ENCODE data around the gene ZBTB47. TPM values are rescaled to one million over a fixed set of nuclear protein-coding genes. Genes with fewer than 3 reads are reported as not detected.

ZBTB47 gene
- polyA plus RNA-seq, 1 donor from 2014 or later: 4.8 TPM

DNA sequence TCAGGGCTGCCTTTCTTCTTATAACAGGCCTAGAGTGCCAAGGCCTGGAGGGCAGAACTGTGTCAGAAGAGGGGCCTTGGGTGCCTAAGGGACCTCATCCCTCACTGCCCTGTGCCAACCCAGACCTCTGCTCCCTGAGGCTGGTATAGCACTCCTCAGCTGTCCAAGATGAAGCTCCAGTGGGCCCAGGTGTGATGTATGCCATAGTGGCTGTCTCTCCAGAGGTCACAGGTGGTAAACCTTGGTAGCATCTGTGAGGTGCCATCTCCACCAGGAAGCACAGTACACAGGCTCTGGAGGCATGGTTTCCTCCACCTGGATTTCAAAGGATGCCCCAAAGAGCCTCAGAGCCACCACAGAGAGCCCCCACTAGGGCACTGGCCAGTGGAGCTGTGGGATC lies 19.6 kb downstream of the ZBTB47 start:
- no peak overlapping the region for H3K9ac ChIP-seq (ENCODE audit: low read length)
- H2AFZ ChIP-seq (ENCODE audit: low read depth, low read length): no peak overlapping the region
- H3K9me3 ChIP-seq (ENCODE audit: low read length): no peaks in the 10 kb centered on the region
- no peaks in the 10 kb centered on the region for H3K79me2 ChIP-seq (replicated peaks; ENCODE audit: insufficient read depth, low read length)
- no peak overlapping the region for H3K4me3 ChIP-seq (ENCODE audit: low read length)
- H3K4me2 ChIP-seq (ENCODE audit: low read length): no peak overlapping the region
- TF ChIP-seq RAD21 (conservative IDR thresholded peaks at IDR 0.05): no peak
- TF ChIP-seq POLR2AphosphoS5 (IDR thresholded peaks at IDR 0.05): no peak
- TF ChIP-seq MXI1 (conservative IDR thresholded peaks at IDR 0.05; ENCODE audit: poor library complexity, severe bottlenecking): no peak
- TF ChIP-seq, protein P1, sequence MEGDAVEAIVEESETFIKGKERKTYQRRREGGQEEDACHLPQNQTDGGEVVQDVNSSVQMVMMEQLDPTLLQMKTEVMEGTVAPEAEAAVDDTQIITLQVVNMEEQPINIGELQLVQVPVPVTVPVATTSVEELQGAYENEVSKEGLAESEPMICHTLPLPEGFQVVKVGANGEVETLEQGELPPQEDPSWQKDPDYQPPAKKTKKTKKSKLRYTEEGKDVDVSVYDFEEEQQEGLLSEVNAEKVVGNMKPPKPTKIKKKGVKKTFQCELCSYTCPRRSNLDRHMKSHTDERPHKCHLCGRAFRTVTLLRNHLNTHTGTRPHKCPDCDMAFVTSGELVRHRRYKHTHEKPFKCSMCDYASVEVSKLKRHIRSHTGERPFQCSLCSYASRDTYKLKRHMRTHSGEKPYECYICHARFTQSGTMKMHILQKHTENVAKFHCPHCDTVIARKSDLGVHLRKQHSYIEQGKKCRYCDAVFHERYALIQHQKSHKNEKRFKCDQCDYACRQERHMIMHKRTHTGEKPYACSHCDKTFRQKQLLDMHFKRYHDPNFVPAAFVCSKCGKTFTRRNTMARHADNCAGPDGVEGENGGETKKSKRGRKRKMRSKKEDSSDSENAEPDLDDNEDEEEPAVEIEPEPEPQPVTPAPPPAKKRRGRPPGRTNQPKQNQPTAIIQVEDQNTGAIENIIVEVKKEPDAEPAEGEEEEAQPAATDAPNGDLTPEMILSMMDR (IDR thresholded peaks at IDR 0.05; ENCODE audit: poor library complexity, severe bottlenecking): no peak
- no peak for TF ChIP-seq EP300 (conservative IDR thresholded peaks at IDR 0.05; ENCODE audit: poor library complexity, severe bottlenecking)
- no peak for TF ChIP-seq SMC3 (conservative IDR thresholded peaks at IDR 0.05; ENCODE audit: poor library complexity)
- no peak for TF ChIP-seq TAF1 (IDR thresholded peaks at IDR 0.05; ENCODE audit: low read depth)
- no peak for TF ChIP-seq EZH2 (IDR thresholded peaks at IDR 0.05; ENCODE audit: borderline replicate concordance, insufficient read depth, low read length, poor library complexity, severe bottlenecking)
- H3F3A ChIP-seq (ENCODE audit: insufficient read depth, low read length, poor library complexity, severe bottlenecking): no peaks in the 10 kb centered on the region
- no peaks in the 10 kb centered on the region for H3K27me3 ChIP-seq (ENCODE audit: insufficient read depth, low read depth, low read length)
- H3K36me3 ChIP-seq (ENCODE audit: insufficient read depth, low read length): no peaks in the 10 kb centered on the region
- H4K20me1 ChIP-seq (ENCODE audit: insufficient read depth): no peaks in the 10 kb centered on the region
- H3K27ac ChIP-seq (ENCODE audit: low read length): no peak overlapping the region
- no peaks in the 10 kb centered on the region for H3K9me2 ChIP-seq (ENCODE audit: insufficient read depth, low read length)

DNA sequence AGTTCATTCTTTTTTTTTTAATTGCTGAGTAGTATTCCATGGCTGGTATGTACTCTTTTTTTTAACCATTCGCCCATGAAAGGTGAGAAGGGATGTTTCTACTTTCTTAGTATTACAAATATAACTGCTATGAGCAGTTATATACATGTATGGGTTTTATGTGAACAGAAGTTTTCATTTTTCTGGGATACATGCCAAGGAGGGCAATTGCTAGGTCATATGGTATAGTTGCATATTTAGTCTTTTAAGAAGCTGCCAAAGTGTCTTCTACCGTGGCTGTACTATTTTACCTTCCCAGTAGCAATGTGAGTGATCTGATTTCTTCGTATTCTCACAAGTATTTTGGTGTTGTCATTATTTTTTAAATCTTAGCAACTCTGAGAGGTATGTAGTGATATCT lies 20.6 kb downstream of the ZBTB47 start:
- Histone ChIP-seq H3K9ac (ENCODE audit: low read length) (no peak overlapping the region), H3K79me2 (replicated peaks; ENCODE audit: insufficient read depth, low read length) (no peaks in the 10 kb centered on the region), H3K4me3 (ENCODE audit: low read length) (no peak overlapping the region), H3F3A (ENCODE audit: insufficient read depth, low read length, poor library complexity, severe bottlenecking) (no peaks in the 10 kb centered on the region), H4K20me1 (ENCODE audit: insufficient read depth) (no peaks in the 10 kb centered on the region), H3K27me3 (ENCODE audit: insufficient read depth, low read depth, low read length) (no peaks in the 10 kb centered on the region), H3K27ac (ENCODE audit: low read length) (no peak overlapping the region), H2AFZ (ENCODE audit: low read depth, low read length) (no peak overlapping the region), H3K4me2 (ENCODE audit: low read length) (no peak overlapping the region), H3K9me2 (ENCODE audit: insufficient read depth, low read length) (no peaks in the 10 kb centered on the region), H3K9me3 (ENCODE audit: low read length) (no peaks in the 10 kb centered on the region), H3K36me3 (ENCODE audit: insufficient read depth, low read length) (no peaks in the 10 kb centered on the region)
- TF ChIP-seq, protein P1 (IDR thresholded peaks at IDR 0.05; ENCODE audit: poor library complexity, severe bottlenecking): no peak
- no peak for TF ChIP-seq MXI1 (conservative IDR thresholded peaks at IDR 0.05; ENCODE audit: poor library complexity, severe bottlenecking)
- no peak for TF ChIP-seq RAD21 (conservative IDR thresholded peaks at IDR 0.05)

DNA sequence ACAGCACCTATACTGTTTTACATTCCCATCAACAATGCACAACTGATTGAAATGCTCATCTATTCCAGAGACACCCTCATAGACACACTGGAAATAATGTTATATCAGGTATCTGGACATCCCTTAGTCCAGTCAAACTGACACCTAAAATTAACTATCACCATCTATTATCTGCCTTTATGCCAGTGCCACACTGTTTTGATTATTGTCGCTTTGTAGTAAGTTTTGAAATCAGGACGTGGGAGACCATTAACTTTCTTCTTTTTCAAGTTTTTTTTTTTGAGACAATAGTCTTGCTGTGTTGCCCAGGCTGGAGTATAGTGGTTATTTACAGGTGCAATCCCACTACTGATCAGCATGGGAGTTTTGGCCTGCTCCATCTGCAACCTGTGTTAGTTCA lies 22.4 kb downstream of the ZBTB47 start:
- H3K9me2 ChIP-seq (ENCODE audit: insufficient read depth, low read length): no peaks in the 10 kb centered on the region
- no peak overlapping the region for H3K27ac ChIP-seq (ENCODE audit: low read length)
- H3F3A ChIP-seq (ENCODE audit: insufficient read depth, low read length, poor library complexity, severe bottlenecking): no peaks in the 10 kb centered on the region
- no peaks in the 10 kb centered on the region for H3K36me3 ChIP-seq (ENCODE audit: insufficient read depth, low read length)
- no peak overlapping the region for H3K4me3 ChIP-seq (ENCODE audit: low read length)
- no peaks in the 10 kb centered on the region for H4K20me1 ChIP-seq (ENCODE audit: insufficient read depth)
- no peak for TF ChIP-seq TAF1 (IDR thresholded peaks at IDR 0.05; ENCODE audit: low read depth)
- no peak for TF ChIP-seq EP300 (conservative IDR thresholded peaks at IDR 0.05; ENCODE audit: poor library complexity, severe bottlenecking)
- TF ChIP-seq POLR2AphosphoS5 (IDR thresholded peaks at IDR 0.05): no peak
- no peak for TF ChIP-seq RAD21 (conservative IDR thresholded peaks at IDR 0.05)
- no peak for TF ChIP-seq MXI1 (conservative IDR thresholded peaks at IDR 0.05; ENCODE audit: poor library complexity, severe bottlenecking)
- no peak for TF ChIP-seq SMC3 (conservative IDR thresholded peaks at IDR 0.05; ENCODE audit: poor library complexity)
- TF ChIP-seq, protein P1 (IDR thresholded peaks at IDR 0.05; ENCODE audit: poor library complexity, severe bottlenecking): no peak
- no peak for TF ChIP-seq EZH2 (IDR thresholded peaks at IDR 0.05; ENCODE audit: borderline replicate concordance, insufficient read depth, low read length, poor library complexity, severe bottlenecking)
- TF ChIP-seq, protein P2, sequence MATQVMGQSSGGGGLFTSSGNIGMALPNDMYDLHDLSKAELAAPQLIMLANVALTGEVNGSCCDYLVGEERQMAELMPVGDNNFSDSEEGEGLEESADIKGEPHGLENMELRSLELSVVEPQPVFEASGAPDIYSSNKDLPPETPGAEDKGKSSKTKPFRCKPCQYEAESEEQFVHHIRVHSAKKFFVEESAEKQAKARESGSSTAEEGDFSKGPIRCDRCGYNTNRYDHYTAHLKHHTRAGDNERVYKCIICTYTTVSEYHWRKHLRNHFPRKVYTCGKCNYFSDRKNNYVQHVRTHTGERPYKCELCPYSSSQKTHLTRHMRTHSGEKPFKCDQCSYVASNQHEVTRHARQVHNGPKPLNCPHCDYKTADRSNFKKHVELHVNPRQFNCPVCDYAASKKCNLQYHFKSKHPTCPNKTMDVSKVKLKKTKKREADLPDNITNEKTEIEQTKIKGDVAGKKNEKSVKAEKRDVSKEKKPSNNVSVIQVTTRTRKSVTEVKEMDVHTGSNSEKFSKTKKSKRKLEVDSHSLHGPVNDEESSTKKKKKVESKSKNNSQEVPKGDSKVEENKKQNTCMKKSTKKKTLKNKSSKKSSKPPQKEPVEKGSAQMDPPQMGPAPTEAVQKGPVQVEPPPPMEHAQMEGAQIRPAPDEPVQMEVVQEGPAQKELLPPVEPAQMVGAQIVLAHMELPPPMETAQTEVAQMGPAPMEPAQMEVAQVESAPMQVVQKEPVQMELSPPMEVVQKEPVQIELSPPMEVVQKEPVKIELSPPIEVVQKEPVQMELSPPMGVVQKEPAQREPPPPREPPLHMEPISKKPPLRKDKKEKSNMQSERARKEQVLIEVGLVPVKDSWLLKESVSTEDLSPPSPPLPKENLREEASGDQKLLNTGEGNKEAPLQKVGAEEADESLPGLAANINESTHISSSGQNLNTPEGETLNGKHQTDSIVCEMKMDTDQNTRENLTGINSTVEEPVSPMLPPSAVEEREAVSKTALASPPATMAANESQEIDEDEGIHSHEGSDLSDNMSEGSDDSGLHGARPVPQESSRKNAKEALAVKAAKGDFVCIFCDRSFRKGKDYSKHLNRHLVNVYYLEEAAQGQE (IDR thresholded peaks at IDR 0.05; ENCODE audit: borderline replicate concordance): no peak
- no peak overlapping the region for H3K4me2 ChIP-seq (ENCODE audit: low read length)
- no peaks in the 10 kb centered on the region for H3K9me3 ChIP-seq (ENCODE audit: low read length)
- H3K27me3 ChIP-seq (ENCODE audit: insufficient read depth, low read depth, low read length): no peaks in the 10 kb centered on the region
- H3K79me2 ChIP-seq (replicated peaks; ENCODE audit: insufficient read depth, low read length): no peaks in the 10 kb centered on the region
- no peak overlapping the region for H3K9ac ChIP-seq (ENCODE audit: low read length)
- no peak overlapping the region for H2AFZ ChIP-seq (ENCODE audit: low read depth, low read length)
